ENCODE results near the gene MAP1LC3A.
A peak's percentile ranks its signal among the peaks of the same experiment; 100 is the strongest.
"Not testable (repeated sequence)": the region's sequence is repeated elsewhere in the genome, so short reads cannot be mapped to it uniquely, and the experiment has no call there.

MAP1LC3A gene

GRCh38 chr20:34558320-34559218, at the start of gene MAP1LC3A:
Gene MAP1LC3A (plus strand): TSS chr20:34558718. CDS start chr20:34558869, 151 bp downstream.
- DNase-seq, result peak; percentile 60 to 88

- DNase-seq, result no peak
These were observed 47.9 kb upstream of the MAP1LC3A start for GRCh38 chr20:34510575-34510974.

GRCh38 chr20:34511891-34512265, 46.6 kb upstream of the MAP1LC3A start:
- DNase-seq, result no peak

GRCh38 chr20:34512266-34512954, 46.1 kb upstream of the MAP1LC3A start:
- no peak for DNase-seq

GRCh38 chr20:34512955-34513419, 45.5 kb upstream of the MAP1LC3A start:
- DNase-seq, result no peak

- not testable (repeated sequence) for DNase-seq
These were observed 44.5 kb upstream of the MAP1LC3A start for GRCh38 chr20:34514034-34514433.

- peak in 1 of 2 donors; percentile 42 for DNase-seq
These were observed 43.5 kb upstream of the MAP1LC3A start for GRCh38 chr20:34514897-34515483.

GRCh38 chr20:34515484-34516246, 42.9 kb upstream of the MAP1LC3A start:
- DNase-seq, result peak; percentile 28 to 42

GRCh38 chr20:34516247-34517113, 42.0 kb upstream of the MAP1LC3A start, which contains the start of gene DYNLRB1:
Gene DYNLRB1 (plus strand): TSS chr20:34516422. CDS start chr20:34516459, 37 bp downstream.
- DNase-seq, result peak; percentile 76 to 89

- DNase-seq, result no peak
These were observed 41.4 kb upstream of the MAP1LC3A start for GRCh38 chr20:34517114-34517505.

GRCh38 chr20:34518863-34519262, 39.7 kb upstream of the MAP1LC3A start:
- DNase-seq, result not testable (repeated sequence)

- not testable (repeated sequence) for DNase-seq
These were observed 38.7 kb upstream of the MAP1LC3A start for GRCh38 chr20:34519841-34520240.

GRCh38 chr20:34522969-34523871, 35.3 kb upstream of the MAP1LC3A start:
- peak in 1 of 2 donors; percentile 34 for DNase-seq

- no peak for DNase-seq
These were observed 34.1 kb upstream of the MAP1LC3A start for GRCh38 chr20:34524426-34524825.

GRCh38 chr20:34525342-34525708, 33.2 kb upstream of the MAP1LC3A start:
- DNase-seq, result no peak

- no peak for DNase-seq
These were observed 32.7 kb upstream of the MAP1LC3A start for GRCh38 chr20:34525709-34526416.

GRCh38 chr20:34526466-34526865, 32.1 kb upstream of the MAP1LC3A start:
- DNase-seq, result no peak

- DNase-seq, result no peak
These were observed 31.5 kb upstream of the MAP1LC3A start for GRCh38 chr20:34527016-34527415.

- no peak for DNase-seq
These were observed 29.6 kb upstream of the MAP1LC3A start for GRCh38 chr20:34528921-34529297.

- DNase-seq, result no peak
These were observed 28.8 kb upstream of the MAP1LC3A start for GRCh38 chr20:34529742-34530141.
